Kidney epithelial cell (primary cell): ENCODE measurements around the gene SHC3. TPM values are rescaled to one million over a fixed set of nuclear protein-coding genes. Genes with fewer than 3 reads are reported as not detected.

Experiments
- DNase-seq: peaks from one replicate; pipeline ENCODE4 v3.0.0-alpha.2; 2010; ENCODE audit warnings: low read depth
- H3K27me3 ChIP-seq: 2 replicates; pipeline ENCODE4 v1.6.0; 2011; ENCODE audit warnings: low read length; ENCODE audit not compliant: control insufficient read depth, insufficient read depth
- H3K36me3 ChIP-seq: 2 replicates; pipeline ENCODE4 v1.5.1; 2011; ENCODE audit warnings: low read length; ENCODE audit not compliant: control insufficient read depth, insufficient read depth
- H3K4me3 ChIP-seq: 2 replicates; pipeline ENCODE4 v1.5.1; 2011; ENCODE audit warnings: low read depth, mild to moderate bottlenecking, control low read depth, low read length
- CTCF ChIP-seq: IDR thresholded peaks from 2 replicates; pipeline ENCODE4 v1.5.1; 2011; ENCODE audit warnings: mild to moderate bottlenecking, moderate library complexity, low read length, control low read depth, inconsistent platforms; ENCODE audit not compliant: insufficient read depth, poor library complexity, severe bottlenecking
- total RNA-seq: library from RNA; depleted of rRNA; stranded (reverse); fragments of >200 nt; gene quantifications from 2 replicates; pipeline ENCODE4 v1.2.3, GENCODE V29; 2015

Gene SHC3
- total RNA-seq, 1 donor from 2014 or later, result 2.9 TPM

- TF ChIP-seq CTCF, result no peak
- DNase-seq, result peak; percentile 73
- Histone ChIP-seq H3K36me3 (no peaks in the 10 kb centered on the region), H3K27me3 (no peaks in the 10 kb centered on the region), H3K4me3 (no peak overlapping the region)
These were observed 25.2 kb downstream of the SHC3 start for GRCh38 chr9:89153232-89154017.

GRCh38 chr9:89149726-89150125, 28.9 kb downstream of the SHC3 start:
- DNase-seq, result peak; percentile 26
- no peak for TF ChIP-seq CTCF
- Histone ChIP-seq H3K36me3 (no peaks in the 10 kb centered on the region), H3K4me3 (no peak overlapping the region), H3K27me3 (no peaks in the 10 kb centered on the region)

GRCh38 chr9:89145097-89145496, 33.5 kb downstream of the SHC3 start:
- DNase-seq, result no peak
- TF ChIP-seq CTCF, result no peak
- no peak overlapping the region for H3K4me3 ChIP-seq

GRCh38 chr9:89144238-89144637, 34.4 kb downstream of the SHC3 start:
- DNase-seq, result no peak
- Histone ChIP-seq H3K36me3 (no peaks in the 10 kb centered on the region), H3K4me3 (no peak overlapping the region), H3K27me3 (no peaks in the 10 kb centered on the region)
- TF ChIP-seq CTCF, result no peak

More at GRCh38 chr9:89145097-89145496, 33.5 kb downstream of the SHC3 start:
- Histone ChIP-seq H3K27me3 (no peaks in the 10 kb centered on the region), H3K36me3 (no peaks in the 10 kb centered on the region)

- TF ChIP-seq CTCF, result no peak
- no peak for DNase-seq
- H3K27me3 ChIP-seq, result no peaks in the 10 kb centered on the region
- H3K36me3 ChIP-seq, result no peaks in the 10 kb centered on the region
- no peak overlapping the region for H3K4me3 ChIP-seq
These were observed 35.4 kb downstream of the SHC3 start for GRCh38 chr9:89143266-89143665.

GRCh38 chr9:89139455-89139854, 39.2 kb downstream of the SHC3 start:
- Histone ChIP-seq H3K36me3 (no peaks in the 10 kb centered on the region), H3K4me3 (no peak overlapping the region), H3K27me3 (no peaks in the 10 kb centered on the region)
- no peak for DNase-seq
- TF ChIP-seq CTCF, result no peak
